Activated CD4-positive, alpha-beta memory T cell treated with anti-CD3 and anti-CD28 coated beads, Interleukin-2, amount 10 ng/mL, durations not matched to agents 7 days and 5 days (primary cell): Measurements from ENCODE around the gene PTX3. TPM values are rescaled to one million over a fixed set of nuclear protein-coding genes. Genes with fewer than 3 reads are reported as not detected.

Experiments
- CTCF ChIA-PET: fragments of 350-600 bp; sonication (Branson Sonifier 250); formaldehyde crosslinking; loops from one replicate; lab custom pipeline; 2021; ENCODE audit warnings: antibody characterized with exemption, inconsistent platforms; lab: Charles Lee
- POLR2A ChIA-PET: fragments of 350-600 bp; sonication (Branson Sonifier 250); formaldehyde crosslinking; loops from one replicate; lab custom pipeline; 2021; ENCODE audit warnings: antibody characterized with exemption; lab: Charles Lee
- DNase-seq: peaks from one replicate; pipeline ENCODE4 v3.0.0-alpha.2; 2020
- H3K27ac Mint-ChIP-seq: one replicate; pipeline ENCODE4 v1.8.0; 2021; ENCODE audit warnings: mild to moderate bottlenecking, mixed read lengths
- H3K27me3 Mint-ChIP-seq: one replicate; pipeline ENCODE4 v1.8.0; 2021; ENCODE audit warnings: mixed read lengths
- H3K36me3 Mint-ChIP-seq: one replicate; pipeline ENCODE4 v1.8.0; 2021; ENCODE audit warnings: low read depth, mixed read lengths
- H3K4me1 Mint-ChIP-seq: one replicate; pipeline ENCODE4 v1.8.0; 2021; ENCODE audit warnings: mixed read lengths
- H3K4me3 Mint-ChIP-seq: one replicate; pipeline ENCODE4 v1.8.0; 2021; ENCODE audit warnings: mild to moderate bottlenecking, mixed read lengths
- H3K9me3 Mint-ChIP-seq: one replicate; pipeline ENCODE4 v1.8.0; 2021; ENCODE audit warnings: mixed read lengths
- total RNA-seq, 2 experiments: library from RNA; stranded (reverse); gene quantifications; one replicate each; pipeline ENCODE4 v1.2.3, GENCODE V29; 2021

Gene PTX3
- total RNA-seq, 2 experiments from 2014 or later, result not detected

DNA sequence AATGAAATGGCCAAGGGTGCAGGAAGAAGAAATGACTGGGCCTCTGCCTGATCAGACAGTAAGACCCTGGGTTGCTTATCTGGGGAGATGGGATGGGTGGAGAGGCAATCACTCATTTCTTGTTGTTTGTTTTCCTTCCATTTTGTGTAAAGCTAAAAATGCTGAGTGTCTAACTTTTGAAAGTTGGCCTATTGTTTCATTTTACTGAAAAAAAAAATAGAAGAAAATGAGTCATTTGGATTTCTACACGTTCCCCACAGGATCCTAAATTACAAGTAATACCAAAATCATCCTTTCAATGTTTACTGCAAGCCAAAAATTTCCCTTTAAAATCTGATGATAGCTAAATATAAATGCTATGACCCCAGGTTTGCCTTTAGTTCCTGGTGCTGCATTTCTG, 30.6 kb downstream of the PTX3 start:
- ChIA-PET POLR2A (interaction anchor here (0.6 kb wide), 1 partner anchor 21 kb away, joined by 3 read pairs; no protein-coding TSS in a partner anchor), CTCF (no interaction called here)
- no peaks in the 10 kb centered on the region for H3K27me3 Mint-ChIP-seq
- no peaks in the 10 kb centered on the region for H3K9me3 Mint-ChIP-seq
- no peaks in the 10 kb centered on the region for H3K4me1 Mint-ChIP-seq
- no peak overlapping the region for H3K4me3 Mint-ChIP-seq
- no peak for DNase-seq
- H3K27ac Mint-ChIP-seq, result no peak overlapping the region
- no peaks in the 10 kb centered on the region for H3K36me3 Mint-ChIP-seq

- Mint-ChIP-seq H3K27ac (no peak overlapping the region), H3K4me1 (no peaks in the 10 kb centered on the region), H3K36me3 (no peaks in the 10 kb centered on the region), H3K4me3 (no peak overlapping the region), H3K27me3 (no peaks in the 10 kb centered on the region), H3K9me3 (no peaks in the 10 kb centered on the region)
- DNase-seq, result no peak
- ChIA-PET POLR2A (no interaction called here), CTCF (no interaction called here)
Observed at GRCh38 chr3:157469561-157470294, 33.1 kb downstream of the PTX3 start.

- ChIA-PET CTCF (no interaction called here), POLR2A (no interaction called here)
- no peak overlapping the region for H3K4me3 Mint-ChIP-seq
- DNase-seq, result no peak
- no peaks in the 10 kb centered on the region for H3K9me3 Mint-ChIP-seq
- no peaks in the 10 kb centered on the region for H3K4me1 Mint-ChIP-seq
- no peaks in the 10 kb centered on the region for H3K36me3 Mint-ChIP-seq
- H3K27me3 Mint-ChIP-seq, result no peaks in the 10 kb centered on the region
- H3K27ac Mint-ChIP-seq, result no peak overlapping the region
Observed at GRCh38 chr3:157471064-157471463, 34.4 kb downstream of the PTX3 start.

- DNase-seq, result no peak
- H3K27me3 Mint-ChIP-seq, result no peaks in the 10 kb centered on the region
- no peak overlapping the region for H3K27ac Mint-ChIP-seq
- POLR2A ChIA-PET, result no interaction called here
- no peaks in the 10 kb centered on the region for H3K4me1 Mint-ChIP-seq
- H3K9me3 Mint-ChIP-seq, result no peaks in the 10 kb centered on the region
- CTCF ChIA-PET, result no interaction called here
- no peak overlapping the region for H3K4me3 Mint-ChIP-seq
- no peaks in the 10 kb centered on the region for H3K36me3 Mint-ChIP-seq
Observed at GRCh38 chr3:157472648-157473047, 36.0 kb downstream of the PTX3 start.

DNA sequence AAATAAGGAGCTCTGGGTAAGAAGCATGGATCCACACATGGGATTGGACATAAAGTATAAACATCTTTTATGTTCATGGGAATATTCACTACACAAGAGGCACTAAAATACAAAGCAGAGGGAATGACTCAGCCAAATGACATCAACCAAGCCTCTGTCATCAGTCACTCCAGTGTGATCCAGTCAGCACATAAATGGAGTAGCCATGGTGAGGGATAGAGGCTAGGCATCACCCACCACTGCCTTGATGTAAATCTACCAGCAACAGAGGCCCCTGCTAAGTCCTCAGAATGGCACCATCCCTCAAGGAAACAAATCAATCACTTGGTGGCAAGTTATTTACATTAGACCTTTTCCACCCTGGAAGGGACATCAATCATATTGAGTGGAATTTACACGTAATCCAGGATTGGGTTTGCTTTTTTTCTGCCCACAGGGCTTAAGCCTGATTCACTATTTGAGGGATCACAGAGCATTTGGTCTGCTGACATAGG, 39.3 kb downstream of the PTX3 start:
- no peaks in the 10 kb centered on the region for H3K9me3 Mint-ChIP-seq
- no peak overlapping the region for H3K27ac Mint-ChIP-seq
- ChIA-PET CTCF (no interaction called here), POLR2A (no interaction called here)
- H3K27me3 Mint-ChIP-seq, result no peaks in the 10 kb centered on the region
- no peaks in the 10 kb centered on the region for H3K36me3 Mint-ChIP-seq
- no peak overlapping the region for H3K4me3 Mint-ChIP-seq
- H3K4me1 Mint-ChIP-seq, result no peaks in the 10 kb centered on the region
- DNase-seq, result no peak

DNA sequence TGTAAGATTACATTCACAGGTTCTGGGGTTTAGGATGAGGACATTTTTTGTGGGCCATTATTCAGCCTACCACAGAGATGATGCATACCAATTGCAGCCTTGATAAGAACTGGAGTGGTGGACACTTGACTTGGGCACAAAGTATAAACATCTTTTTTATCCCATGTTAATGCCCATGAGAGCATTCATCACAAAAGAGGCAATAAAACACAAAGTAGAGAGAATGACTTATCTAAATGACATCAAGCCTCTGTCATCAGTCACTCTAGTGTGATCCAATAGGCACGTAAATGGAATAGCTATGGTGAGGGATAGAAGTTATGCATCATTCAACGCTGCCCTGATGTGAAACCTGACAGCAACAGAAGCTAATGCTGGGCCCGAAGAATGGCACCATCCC, 40.8 kb downstream of the PTX3 start:
- no peak overlapping the region for H3K4me3 Mint-ChIP-seq
- no peak for DNase-seq
- H3K4me1 Mint-ChIP-seq, result no peaks in the 10 kb centered on the region
- H3K36me3 Mint-ChIP-seq, result no peaks in the 10 kb centered on the region
- H3K27me3 Mint-ChIP-seq, result no peaks in the 10 kb centered on the region
- no peaks in the 10 kb centered on the region for H3K9me3 Mint-ChIP-seq
- H3K27ac Mint-ChIP-seq, result no peak overlapping the region
- POLR2A ChIA-PET, result no interaction called here
- CTCF ChIA-PET, result no interaction called here

GRCh38 chr3:157479464-157480243, 43.0 kb downstream of the PTX3 start:
- Mint-ChIP-seq H3K4me1 (no peaks in the 10 kb centered on the region), H3K9me3 (no peaks in the 10 kb centered on the region), H3K36me3 (no peaks in the 10 kb centered on the region), H3K4me3 (no peak overlapping the region), H3K27me3 (peaks cover 3% of the 10 kb centered on the region), H3K27ac (no peak overlapping the region)
- no peak for DNase-seq
- POLR2A ChIA-PET, result no interaction called here
- CTCF ChIA-PET, result no interaction called here

DNA sequence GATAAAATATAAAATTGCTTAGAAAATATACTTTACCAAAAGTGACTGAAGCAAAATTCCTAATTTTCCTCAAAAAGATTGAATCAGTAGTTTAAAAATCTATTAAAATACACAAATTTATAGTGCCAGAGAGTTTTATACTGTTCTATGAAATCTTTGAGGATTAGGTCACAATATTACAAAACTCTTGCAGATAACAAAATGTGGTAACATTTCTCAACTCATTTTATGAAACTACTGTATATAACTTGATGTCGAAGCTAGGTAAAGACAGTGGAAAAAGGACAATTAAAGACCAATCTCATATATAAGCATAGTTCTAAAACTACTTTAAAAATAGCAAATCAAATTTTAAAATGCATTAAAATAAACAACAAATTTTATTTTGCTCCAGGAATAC, 50.7 kb downstream of the PTX3 start:
- DNase-seq, result no peak
- Mint-ChIP-seq H3K4me3 (no peak overlapping the region), H3K9me3 (no peaks in the 10 kb centered on the region), H3K27me3 (peaks cover 10% of the 10 kb centered on the region), H3K36me3 (no peaks in the 10 kb centered on the region), H3K4me1 (no peaks in the 10 kb centered on the region), H3K27ac (no peak overlapping the region)
- ChIA-PET POLR2A (no interaction called here), CTCF (no interaction called here)

- Mint-ChIP-seq H3K27me3 (peaks cover 7% of the 10 kb centered on the region), H3K9me3 (no peaks in the 10 kb centered on the region), H3K27ac (no peak overlapping the region), H3K36me3 (no peaks in the 10 kb centered on the region), H3K4me3 (no peak overlapping the region), H3K4me1 (no peaks in the 10 kb centered on the region)
- ChIA-PET POLR2A (no interaction called here), CTCF (interaction anchor here (0.6 kb wide), 1 partner anchor 119 kb away, joined by 3 read pairs; no protein-coding TSS in a partner anchor)
- no peak for DNase-seq
Observed at GRCh38 chr3:157488144-157488543, 51.5 kb downstream of the PTX3 start.

DNA sequence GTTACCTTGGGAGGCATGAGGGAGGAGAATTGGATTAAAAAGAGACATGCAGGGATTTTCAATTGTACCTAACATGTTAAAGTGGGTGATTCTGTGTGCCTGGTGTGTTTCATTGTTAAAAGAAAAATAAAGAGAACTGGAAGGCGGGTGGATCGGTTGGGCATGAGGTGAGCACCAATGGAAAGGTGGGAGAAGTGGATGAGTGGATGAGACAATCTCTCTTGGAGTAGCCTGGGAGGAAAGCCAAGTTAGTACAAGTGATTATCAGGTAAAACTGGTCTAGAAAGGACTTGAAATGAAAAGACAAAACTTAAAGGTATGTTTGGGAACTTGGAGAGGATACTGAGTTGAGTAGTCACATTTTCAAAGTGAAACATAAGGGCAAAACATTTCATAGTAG, 54.5 kb downstream of the PTX3 start:
- Mint-ChIP-seq H3K4me1 (no peaks in the 10 kb centered on the region), H3K27ac (no peak overlapping the region), H3K36me3 (no peaks in the 10 kb centered on the region), H3K9me3 (no peaks in the 10 kb centered on the region), H3K4me3 (no peak overlapping the region), H3K27me3 (peaks cover 7% of the 10 kb centered on the region)
- CTCF ChIA-PET, result no interaction called here
- DNase-seq, result no peak
- POLR2A ChIA-PET, result no interaction called here

Other genes starting within 250 kb of the PTX3 start
- not detected for gene VEPH1, start 66.6 kb downstream of the PTX3 start, total RNA-seq